ENCODE data around the gene FAM117A. TPM values are rescaled to one million over a fixed set of nuclear protein-coding genes. Genes with fewer than 3 reads are reported as not detected.

Gene FAM117A
- total RNA-seq, 2 donors from 2014 or later: 30.9 to 46.4 TPM

- TF ChIP-seq POLR2AphosphoS5 (IDR thresholded peaks at IDR 0.05) (no peak), POLR2A (IDR thresholded peaks at IDR 0.05) (no peak), CTCF (IDR thresholded peaks at IDR 0.05) (no peak)
- H3K27me3 ChIP-seq (replicated peaks; ENCODE audit: insufficient read depth): no peaks in the 10 kb centered on the region
- no peaks in the 10 kb centered on the region for H3K4me1 ChIP-seq (replicated peaks)
- H3K27ac ChIP-seq: peak overlapping the region in 1 of 2 donors; percentile 35
- WGBS: 62% methylated on average over 1 of the region's 1 CpG
- H3K4me3 ChIP-seq: no peak overlapping the region
- H3K9me3 ChIP-seq: no peaks in the 10 kb centered on the region
- no peaks in the 10 kb centered on the region for H3K36me3 ChIP-seq
- intact Hi-C loops (cut with DNase I): no loop called here
- DNase-seq (ENCODE audit: low spot score): no peak
Observed at GRCh38 chr17:49742166-49742638, 21.7 kb downstream of the FAM117A start.

- 62% methylated on average over 3 of the region's 3 CpGs for WGBS
- Histone ChIP-seq H3K9me3 (no peaks in the 10 kb centered on the region), H3K27me3 (replicated peaks; ENCODE audit: insufficient read depth) (no peaks in the 10 kb centered on the region), H3K36me3 (no peaks in the 10 kb centered on the region), H3K27ac (peak overlapping the region; percentile 35 to 42), H3K4me1 (replicated peaks) (no peaks in the 10 kb centered on the region), H3K4me3 (no peak overlapping the region)
- intact Hi-C loops (cut with DNase I): no loop called here
- no peak for DNase-seq (ENCODE audit: low spot score)
- TF ChIP-seq POLR2AphosphoS5 (IDR thresholded peaks at IDR 0.05) (no peak), POLR2A (IDR thresholded peaks at IDR 0.05) (no peak), CTCF (IDR thresholded peaks at IDR 0.05) (no peak)
Observed at GRCh38 chr17:49741692-49742076, 22.2 kb downstream of the FAM117A start.

GRCh38 chr17:49741009-49741691, 22.8 kb downstream of the FAM117A start:
- Histone ChIP-seq H3K27me3 (replicated peaks; ENCODE audit: insufficient read depth) (no peaks in the 10 kb centered on the region), H3K4me1 (replicated peaks) (no peaks in the 10 kb centered on the region), H3K9me3 (no peaks in the 10 kb centered on the region), H3K4me3 (no peak overlapping the region), H3K36me3 (no peaks in the 10 kb centered on the region), H3K27ac (peak overlapping the region; percentile 35 to 42)
- DNase-seq (ENCODE audit: low spot score): no peak
- WGBS: 43% methylated on average over 5 of the region's 5 CpGs
- intact Hi-C loops (cut with DNase I): no loop called here
- TF ChIP-seq CTCF (IDR thresholded peaks at IDR 0.05) (no peak), POLR2A (IDR thresholded peaks at IDR 0.05) (no peak), POLR2AphosphoS5 (IDR thresholded peaks at IDR 0.05) (no peak)

GRCh38 chr17:49739641-49740271, 24.2 kb downstream of the FAM117A start:
- Histone ChIP-seq H3K36me3 (no peaks in the 10 kb centered on the region), H3K4me3 (no peak overlapping the region), H3K9me3 (no peaks in the 10 kb centered on the region), H3K4me1 (replicated peaks) (no peaks in the 10 kb centered on the region), H3K27ac (no peak overlapping the region), H3K27me3 (replicated peaks; ENCODE audit: insufficient read depth) (no peaks in the 10 kb centered on the region)
- intact Hi-C loops (cut with DNase I): no loop called here
- WGBS: 54% methylated on average over 7 of the region's 7 CpGs
- peak; percentile 31 for DNase-seq (ENCODE audit: low spot score)
- TF ChIP-seq POLR2AphosphoS5 (IDR thresholded peaks at IDR 0.05): peak; percentile 13
- no peak for TF ChIP-seq CTCF (IDR thresholded peaks at IDR 0.05)
- no peak for TF ChIP-seq POLR2A (IDR thresholded peaks at IDR 0.05)
